Measurements from ENCODE around the gene MYO3B.
"Not testable (repeated sequence)": the region's sequence is repeated elsewhere in the genome, so short reads cannot be mapped to it uniquely, and the experiment has no call there.

MYO3B gene

DNA sequence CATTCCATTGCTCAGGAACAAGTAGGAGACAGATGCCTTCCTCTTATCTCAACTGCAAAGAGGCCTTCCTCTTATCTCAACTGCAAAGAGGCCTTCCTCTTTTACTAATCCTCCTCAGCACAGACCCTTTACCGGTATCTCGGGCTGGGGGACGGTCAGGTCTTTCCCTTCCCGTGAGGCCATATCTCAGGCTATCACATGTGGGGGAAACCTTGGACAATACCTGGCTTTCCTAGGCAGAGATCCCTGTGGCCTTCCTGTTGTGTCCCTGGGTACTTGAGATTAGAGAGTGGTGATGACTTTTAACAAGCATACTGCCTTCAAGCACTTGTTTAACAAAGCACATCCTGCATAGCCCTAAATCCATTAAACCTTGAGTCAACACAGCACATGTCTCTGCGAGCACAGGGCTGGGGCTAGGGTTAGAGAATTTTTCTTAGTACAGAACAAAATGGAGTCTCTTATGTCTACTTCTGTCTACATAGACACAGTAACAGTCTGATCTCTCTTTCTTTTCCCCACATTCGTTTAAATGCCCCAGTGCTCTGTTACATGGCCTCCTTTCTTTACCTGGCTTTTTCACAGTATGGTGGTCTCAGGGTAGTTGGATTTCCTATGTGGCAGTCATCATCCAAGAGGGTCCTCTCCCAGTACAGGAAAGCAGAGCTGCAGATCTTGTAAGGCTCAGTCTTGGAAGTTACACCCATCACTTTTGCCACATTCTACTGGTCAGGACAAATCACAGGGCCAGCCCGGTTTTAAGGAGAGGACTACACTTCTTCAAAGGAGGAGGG, 86.0 kb downstream of the MYO3B start:
- DNase-seq (ENCODE audit: low read depth in 2 of 2): not testable (repeated sequence)

DNA sequence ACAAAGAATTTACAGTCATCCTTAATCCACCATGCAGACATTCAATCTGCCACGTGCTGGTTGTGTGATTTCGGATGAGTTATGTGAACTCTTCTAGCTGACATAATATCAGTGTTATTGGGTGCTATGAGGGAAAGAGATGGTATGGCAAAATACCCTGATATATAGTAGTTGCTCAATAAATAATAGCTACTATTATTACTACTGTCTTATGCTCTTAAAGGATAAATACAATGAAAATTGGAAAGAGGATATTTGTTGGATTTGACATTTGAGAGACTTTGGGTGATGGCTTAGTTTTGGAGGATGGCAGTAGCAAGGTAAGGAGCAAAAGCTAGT, 86.5 kb downstream of the MYO3B start:
- DNase-seq (ENCODE audit: low read depth in 2 of 2): no peak

DNA sequence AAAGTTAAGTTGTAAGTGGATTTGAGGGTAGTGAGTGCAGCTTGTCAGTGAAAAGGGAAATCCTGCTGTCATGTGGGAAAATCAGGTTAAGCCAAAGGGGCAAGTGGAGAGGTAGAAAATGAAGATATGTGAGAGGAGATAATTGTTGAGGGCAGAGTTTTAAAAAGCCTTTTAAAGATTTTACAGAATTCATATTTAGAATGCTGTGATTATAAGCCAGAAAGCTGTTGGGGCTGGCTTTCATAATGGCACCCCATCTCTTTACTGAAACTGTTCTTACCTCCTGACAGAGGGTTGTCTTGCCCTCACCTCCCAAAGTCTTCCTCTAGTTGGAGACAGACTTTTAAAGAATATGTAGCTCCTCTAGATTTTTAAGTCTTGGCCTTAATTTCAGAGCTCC, 86.9 kb downstream of the MYO3B start:
- DNase-seq (ENCODE audit: low read depth in 2 of 2): no peak

DNA sequence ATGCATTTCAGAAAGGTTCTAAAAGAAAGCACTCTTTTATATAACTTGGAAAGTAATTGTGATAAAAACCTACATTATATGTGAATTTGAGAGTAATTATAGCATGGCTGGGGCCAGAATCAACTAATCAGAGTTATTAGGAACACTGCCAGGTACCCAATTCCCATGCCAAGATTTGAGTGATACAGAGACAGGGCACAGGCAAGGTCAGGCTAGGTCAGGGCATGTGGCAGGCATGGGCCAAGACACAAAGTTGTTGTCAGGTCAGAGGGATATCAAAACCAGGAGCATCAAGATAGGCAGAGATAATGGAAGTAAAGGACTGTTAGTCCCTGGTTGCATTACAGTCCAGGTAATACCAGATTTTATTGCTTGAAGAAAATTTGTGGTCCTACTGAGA, 87.4 kb downstream of the MYO3B start:
- DNase-seq (ENCODE audit: low read depth in 2 of 2): no peak

DNA sequence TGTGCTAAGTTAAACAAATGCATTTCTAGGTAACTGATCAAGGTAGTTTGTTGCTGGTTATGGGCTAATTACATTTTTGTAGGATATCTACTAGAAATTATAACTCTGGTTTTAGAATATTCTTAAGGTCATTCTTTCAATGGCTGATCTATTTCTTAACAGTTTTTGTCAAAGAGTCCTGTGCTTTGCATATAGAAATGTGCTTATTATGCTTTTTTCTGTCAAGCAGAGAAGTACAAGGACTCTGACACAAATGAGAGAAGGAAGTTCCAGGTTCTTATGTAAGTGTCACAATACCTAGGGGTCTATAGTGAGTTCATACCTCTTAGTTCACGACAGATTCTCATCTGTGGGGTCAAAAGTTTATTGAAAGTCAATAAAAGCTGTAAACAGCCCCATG, 88.4 kb downstream of the MYO3B start:
- no peak for DNase-seq (ENCODE audit: low read depth in 2 of 2)

DNA sequence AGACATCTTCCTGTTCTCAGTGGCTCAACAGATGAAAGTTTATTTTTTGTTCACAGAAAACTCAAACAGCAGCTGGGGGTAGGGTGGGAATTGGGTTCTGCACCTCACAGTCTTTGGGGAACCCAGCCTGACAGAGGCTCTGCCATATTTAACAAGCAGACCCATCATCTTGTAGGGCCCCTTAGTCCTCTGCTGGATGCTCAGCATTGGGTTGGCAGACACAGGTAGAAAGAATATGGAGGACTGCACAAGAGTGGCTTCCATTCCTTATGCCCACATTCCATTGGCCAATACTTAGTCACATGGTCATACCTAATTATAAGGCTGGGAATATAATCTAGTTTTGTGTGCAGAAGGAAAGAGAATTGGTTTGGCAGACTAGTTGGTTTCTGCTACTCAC, 89.1 kb downstream of the MYO3B start:
- DNase-seq (ENCODE audit: low read depth in 2 of 2): no peak

DNA sequence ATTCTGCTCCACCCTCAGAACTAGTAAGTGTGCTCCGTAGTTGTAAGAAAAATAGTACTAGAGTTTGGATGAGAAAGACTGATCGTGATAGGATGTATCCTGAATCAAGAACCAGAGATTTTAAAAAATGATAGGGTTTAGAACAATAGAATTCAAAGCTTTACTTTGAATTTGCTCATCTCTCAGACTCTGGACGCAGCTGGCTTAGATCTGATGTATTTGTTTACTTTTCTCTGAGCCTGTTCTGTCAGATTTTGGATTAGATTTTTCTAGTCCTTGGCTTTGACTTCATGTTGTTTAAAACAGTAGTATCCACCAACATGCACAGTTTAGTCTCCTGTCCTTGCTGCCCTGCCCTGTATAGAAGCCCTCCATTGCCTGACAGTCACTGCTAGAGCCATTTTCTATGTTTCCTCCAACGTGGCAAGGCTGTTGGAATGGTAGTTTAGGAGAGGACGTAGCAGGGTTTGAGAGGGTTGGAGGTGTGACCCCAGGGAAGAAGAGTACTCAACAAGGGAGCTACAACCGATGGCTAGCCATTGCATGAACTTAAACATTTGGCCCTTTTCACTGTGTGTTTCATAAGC, 92.4 kb downstream of the MYO3B start:
- no peak for DNase-seq (ENCODE audit: low read depth in 2 of 2)

DNA sequence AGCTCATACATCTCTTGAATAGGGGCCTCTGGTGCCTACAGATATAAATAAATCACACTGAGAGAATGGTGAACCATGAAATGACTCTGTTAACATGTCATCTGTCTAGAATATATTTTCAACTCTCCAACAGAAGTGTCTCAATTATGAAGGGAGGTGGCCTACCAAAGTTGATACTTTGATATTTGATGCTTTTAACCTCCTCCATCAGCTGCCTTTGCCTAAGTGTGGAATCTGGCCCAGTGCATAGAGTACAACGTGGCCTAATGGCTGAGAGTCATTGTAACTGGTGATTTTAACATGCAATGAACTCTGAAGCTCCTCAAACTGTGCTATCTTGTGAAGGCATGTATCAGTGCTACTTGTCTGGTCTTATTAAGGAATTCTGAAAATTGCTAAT, 93.4 kb downstream of the MYO3B start:
- DNase-seq (ENCODE audit: low read depth in 2 of 2): no peak

DNA sequence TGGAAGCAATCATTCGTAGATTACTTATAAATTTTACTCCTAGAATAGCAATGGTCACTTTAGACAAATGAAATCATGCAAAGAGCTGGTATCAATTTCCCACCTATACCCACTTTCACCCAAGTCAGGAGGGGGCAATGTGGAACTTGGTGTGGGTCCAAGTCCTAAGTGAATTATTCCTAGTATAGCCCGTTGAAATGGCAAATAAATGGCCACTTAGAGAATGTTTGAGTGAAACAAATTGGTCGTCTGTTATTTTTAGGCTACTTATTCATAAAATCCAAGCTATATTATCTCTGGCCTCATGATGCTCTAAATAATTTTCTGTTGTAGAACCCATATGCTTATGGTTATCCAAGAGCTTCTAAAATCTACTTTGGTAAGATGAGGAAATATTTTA, 98.1 kb downstream of the MYO3B start:
- DNase-seq (ENCODE audit: low read depth in 2 of 2): no peak

DNA sequence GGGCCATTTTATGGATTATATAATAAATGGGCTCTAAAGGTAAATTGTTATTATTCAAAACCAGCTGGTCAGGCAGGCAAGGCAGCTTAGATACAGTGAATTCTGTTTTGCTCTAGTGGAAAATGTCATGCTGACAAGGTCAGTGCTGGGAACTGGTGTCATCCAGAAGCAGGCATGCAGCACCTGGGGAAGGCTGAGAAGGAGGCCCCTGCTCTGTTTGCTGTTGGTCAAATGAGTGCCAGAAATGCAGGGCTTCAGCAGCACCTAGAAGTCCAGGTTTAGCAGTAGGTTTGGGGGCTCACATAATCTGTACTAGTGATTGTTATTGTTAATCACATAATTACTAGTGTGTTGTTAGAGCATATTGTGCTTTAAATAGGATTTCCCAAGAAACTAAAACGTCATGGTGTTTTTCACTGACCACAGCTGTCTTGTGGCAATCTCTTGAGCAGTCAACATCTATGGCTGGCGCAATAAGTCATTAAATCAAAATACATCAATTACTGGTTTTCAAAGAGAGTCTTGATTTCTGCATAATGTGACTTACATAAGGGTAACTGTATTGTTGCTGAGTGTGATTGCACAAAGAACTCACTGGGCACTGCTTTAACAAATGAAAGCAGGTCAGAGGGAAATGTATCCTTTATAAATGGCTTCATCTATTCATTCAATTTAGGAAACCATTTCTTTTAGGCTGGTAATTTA, 99.1 kb downstream of the MYO3B start:
- DNase-seq (ENCODE audit: low read depth in 2 of 2): no peak

DNA sequence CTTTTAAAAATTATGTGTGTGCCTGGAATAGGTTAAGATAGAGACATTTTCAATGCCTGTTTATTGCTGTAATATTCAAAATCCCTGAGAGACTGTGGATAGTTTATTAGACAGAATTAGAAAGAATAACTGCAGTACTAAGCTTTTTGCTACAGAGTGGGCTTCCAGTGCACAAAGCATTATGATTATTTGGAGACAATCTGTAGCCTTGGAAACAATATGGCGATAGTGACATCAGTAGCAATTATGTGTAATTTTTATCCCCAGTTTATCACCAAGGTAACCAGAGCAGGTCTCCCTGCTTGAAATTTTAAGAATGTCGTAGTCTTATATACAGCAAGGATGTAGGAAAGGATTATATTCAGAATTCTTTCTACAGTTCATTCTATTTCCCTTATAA, 100.0 kb downstream of the MYO3B start:
- DNase-seq (ENCODE audit: low read depth in 2 of 2): no peak

DNA sequence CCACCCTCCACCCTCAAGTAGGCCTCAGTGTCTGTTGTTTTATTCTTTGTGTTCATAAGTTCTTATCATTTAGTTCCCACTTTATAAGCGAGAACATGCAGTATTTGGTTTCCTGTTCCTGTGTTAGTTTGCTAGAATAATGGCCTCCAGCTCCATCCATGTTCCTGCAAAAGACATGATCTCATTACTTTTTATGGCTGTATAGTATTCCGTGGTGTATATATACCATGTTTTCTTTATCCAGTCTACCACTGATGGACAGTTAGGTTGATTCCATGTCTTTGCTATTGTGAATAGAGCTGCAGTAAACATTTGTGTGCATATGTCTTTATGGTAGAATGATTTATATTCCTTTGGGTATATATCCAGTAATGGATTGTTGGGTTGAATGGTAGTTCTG, 101.7 kb downstream of the MYO3B start:
- DNase-seq (ENCODE audit: low read depth in 2 of 2): not testable (repeated sequence)

DNA sequence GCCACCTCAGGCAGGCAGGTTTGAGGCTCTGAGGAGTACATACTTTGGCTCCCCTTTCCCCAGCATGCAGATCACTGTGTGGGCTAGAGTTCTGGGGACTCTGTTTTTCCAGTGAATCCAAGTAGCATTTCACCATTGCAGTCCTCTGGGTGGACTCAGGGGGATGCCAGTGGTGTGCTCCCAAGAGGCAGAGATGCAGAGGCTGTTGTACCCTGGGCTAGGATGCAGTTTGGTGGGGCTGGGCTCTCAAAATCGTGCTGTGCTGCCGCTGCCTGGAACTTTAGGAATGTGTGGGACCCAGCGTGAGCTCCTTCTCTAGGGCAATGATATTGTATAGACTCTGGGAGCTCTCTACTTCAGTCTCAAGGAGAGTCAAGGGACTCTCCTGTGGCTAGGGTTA, 104.9 kb downstream of the MYO3B start:
- no peak for DNase-seq (ENCODE audit: low read depth in 2 of 2)

DNA sequence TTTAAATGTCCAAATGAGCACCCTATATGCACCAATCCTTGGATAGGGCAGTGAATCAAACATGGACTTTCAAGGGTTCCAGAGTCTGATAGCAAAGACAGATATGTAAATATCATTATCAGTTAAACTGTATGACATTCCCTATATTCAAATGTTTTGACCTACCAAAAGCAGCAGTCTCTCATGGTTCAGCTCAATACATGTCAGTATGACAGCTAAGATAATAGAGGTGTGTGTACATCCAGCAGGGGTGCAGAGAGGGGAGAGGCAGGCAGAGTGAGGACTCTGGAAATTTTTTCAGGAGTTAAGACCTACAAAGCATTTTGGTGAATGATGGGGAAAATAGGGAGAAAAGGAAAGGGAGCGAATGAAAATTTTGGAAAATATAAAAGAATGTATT, 106.3 kb downstream of the MYO3B start:
- no peak for DNase-seq (ENCODE audit: low read depth in 2 of 2)

DNA sequence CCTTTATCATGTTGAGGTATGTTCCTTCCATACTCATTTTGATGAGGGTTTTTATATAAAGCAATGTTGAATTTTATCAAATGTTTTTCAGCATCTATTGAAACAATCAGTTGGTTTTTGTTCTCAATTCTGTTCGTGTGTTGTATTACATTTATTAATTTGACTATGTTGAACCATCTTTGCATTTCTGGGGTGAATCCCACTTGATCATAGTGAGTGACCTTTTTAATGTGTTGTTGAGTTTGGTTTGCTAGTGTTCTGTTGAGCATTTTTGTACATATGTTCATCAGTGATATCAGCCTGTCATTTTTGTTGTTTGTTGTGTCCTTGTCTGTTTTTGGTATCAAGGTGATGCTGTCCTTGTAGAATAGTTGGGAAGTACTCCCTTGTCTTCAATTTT, 110.9 kb downstream of the MYO3B start:
- DNase-seq (ENCODE audit: low read depth in 2 of 2): no peak

DNA sequence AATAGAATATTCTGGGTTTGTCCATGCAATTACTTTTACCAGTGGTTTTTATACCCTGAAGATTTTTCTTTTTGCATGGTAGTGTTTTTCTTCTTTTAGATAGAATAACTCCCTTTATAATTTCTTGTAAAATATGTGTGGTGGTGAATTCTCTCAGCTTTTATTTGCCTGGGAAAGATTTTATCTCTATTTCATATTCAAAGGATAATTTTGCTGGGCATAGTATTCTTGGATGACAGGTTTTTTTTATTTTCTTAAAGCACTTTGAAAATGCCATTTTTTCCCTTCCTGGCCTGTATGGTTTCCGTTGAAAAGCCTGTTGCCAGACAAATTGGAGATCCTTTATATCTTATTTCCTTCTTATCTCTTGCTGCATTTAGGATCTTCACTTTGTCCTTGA, 113.5 kb downstream of the MYO3B start:
- no peak for DNase-seq (ENCODE audit: low read depth in 2 of 2)

DNA sequence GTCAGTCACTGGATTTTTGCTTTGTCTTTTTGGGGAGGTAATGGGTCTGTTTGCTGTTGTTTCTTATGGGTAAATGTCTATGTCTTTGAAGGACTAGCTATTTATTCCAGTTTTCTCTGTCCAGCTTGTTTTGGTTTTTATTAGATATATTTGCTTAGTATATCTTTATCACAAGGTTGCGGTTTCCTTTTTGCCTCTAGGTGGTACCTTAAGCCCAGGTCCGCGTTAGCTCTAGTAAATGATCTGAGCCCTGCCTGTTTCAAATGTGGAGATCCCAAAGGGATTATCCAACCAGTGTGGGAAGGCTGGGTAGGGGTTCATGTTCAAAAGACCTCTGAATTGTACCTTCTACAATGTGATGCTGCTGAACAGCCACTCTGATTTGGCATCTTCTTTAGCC, 114.5 kb downstream of the MYO3B start:
- DNase-seq (ENCODE audit: low read depth in 2 of 2): no peak

DNA sequence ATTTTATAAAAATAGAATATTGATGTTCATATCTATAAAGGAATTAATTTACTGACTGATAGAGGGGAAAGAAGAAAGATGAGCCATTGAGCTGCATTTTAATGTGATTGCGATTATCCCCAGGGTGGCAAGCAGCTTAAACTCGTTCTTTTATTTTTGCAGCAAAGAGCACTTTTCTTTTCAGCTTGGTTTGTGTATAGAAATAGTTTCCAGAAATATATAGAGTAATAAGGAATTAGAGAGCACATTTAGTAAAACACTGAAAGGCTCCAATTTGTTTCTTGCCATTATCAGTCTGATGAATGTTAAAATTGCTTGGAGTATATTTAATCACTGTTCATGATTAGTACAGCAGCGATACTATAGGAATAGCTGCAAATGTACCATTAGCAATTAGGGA, 119.5 kb downstream of the MYO3B start:
- DNase-seq (ENCODE audit: low read depth in 2 of 2): no peak

DNA sequence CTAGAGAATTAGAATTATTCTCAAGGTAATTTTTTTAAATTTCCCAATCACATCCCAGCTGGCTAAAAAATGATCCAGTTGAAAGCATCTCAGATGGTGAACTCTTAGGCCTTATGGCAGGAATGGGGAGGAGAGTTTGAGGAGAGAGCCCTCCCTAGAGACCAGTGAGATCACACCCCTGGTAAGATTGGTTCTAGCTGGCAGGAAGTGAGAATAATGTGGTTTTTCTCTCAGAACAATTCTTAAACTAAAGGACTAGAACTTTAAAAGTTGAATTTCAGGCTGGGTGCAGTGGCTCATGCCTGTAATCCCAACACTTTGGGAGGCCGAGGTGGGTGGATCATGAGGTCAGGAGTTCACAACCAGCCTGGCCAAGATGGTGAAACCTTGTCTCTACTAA, 120.2 kb downstream of the MYO3B start:
- DNase-seq (ENCODE audit: low read depth in 2 of 2): no peak

DNA sequence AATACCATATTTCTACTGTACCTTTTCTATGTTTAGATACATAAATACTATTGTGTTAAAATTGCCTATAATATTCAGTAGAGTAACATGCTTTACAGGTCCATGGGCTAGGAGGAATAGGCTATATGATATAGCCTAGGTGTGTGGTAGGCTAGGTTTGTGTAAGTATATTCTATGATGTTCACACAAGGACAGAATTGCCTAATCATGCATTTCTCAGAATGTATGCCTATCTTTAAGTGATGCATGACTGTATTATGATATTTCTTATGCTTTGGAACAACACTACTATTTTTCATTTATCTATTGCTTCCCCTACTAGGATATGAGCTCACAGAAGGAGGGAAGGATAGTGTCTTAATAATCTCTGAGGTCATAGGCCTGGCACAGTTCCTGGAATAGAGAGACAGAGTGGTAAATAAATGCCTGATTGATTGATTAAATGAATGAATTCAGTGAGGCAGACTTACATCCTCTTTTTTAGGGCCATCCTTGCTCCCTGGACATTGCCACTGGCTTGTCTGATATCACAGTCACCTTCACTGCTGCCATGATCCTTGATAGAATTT, 121.0 kb downstream of the MYO3B start:
- no peak for DNase-seq (ENCODE audit: low read depth in 2 of 2)

DNA sequence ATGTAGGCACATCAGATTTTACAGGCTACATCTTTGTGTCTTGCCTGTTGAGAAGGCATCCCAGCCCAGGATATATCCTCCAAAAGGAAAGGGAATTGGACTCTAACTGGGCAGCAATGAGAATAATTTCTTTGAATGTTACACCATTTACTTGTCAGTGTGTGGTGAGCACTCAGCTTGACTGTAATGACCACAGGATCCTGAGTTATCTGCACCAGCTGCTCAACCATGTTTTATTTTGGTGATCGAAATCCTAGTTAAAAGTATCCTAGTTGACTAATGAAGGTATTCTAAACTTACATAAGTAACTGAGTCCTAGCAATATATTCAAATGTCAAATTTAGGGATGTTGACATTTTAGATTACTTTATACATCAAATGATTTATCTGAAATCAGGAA, 123.0 kb downstream of the MYO3B start:
- no peak for DNase-seq (ENCODE audit: low read depth in 2 of 2)

DNA sequence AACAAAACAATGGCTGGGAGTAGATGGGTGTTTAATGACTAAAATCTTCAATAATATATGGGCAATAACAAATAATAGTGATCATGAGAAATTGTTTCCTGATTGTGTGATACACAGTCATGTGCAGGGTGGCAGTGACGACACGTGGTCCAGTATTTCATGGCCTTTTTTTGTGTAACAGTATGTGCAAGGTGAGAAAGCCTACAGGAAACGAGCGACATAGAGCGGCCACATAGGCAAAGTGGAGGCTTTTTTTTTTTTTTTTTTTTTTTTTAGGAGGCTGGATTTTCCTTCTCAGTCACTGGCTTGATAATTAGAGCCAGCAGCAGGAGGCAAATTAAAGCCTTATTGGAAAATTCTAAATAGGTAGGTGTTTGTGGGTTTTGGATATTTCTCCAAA, 123.7 kb downstream of the MYO3B start:
- DNase-seq (ENCODE audit: low read depth in 2 of 2): no peak

DNA sequence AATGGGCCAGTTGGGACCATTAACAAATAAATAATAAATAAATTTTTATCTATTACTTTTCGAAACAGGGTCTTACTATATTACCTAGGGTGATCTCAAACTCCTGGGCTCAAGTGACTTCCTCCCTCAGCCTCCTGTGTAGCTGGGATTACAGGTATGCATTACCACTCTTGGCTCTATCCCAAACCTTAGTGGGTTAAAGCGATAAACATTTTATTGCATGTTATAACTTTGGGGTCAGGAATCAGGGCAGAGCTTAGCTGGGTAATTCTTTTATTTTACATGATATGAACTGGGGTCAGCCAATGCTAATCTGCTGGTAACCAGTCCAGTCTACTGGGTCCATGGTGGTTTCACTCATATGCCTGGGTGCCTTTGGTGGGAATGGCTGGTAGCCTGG, 127.8 kb downstream of the MYO3B start:
- DNase-seq (ENCODE audit: low read depth in 2 of 2): no peak
